K562 (cell line): Measurements from ENCODE around the gene GSS. TPM values are rescaled to one million over a fixed set of nuclear protein-coding genes. Genes with fewer than 3 reads are reported as not detected.

Experiments
- BMI1 ChIP-seq: fragments of 150-350 bp; IDR thresholded peaks from 2 replicates; pipeline ENCODE4 v1.6.1; 2014; ENCODE audit warnings: low read length
- EP300 ChIP-seq: IDR thresholded peaks from 2 replicates; pipeline ENCODE4 v1.6.1; 2012; ENCODE audit warnings: low read length, improper control_type of control experiment
- GABPB1 ChIP-seq: sonication (generic); formaldehyde crosslinking; IDR thresholded peaks from 2 replicates; pipeline ENCODE4 v1.8.0; 2022; ENCODE audit warnings: mild to moderate bottlenecking, missing genetic modification reagents
- HDAC1 ChIP-seq, 2 experiments: fragments of 450-650 bp; IDR thresholded peaks; 2 replicates each; pipeline ENCODE4 v1.6.1; 2016 to 2017; ENCODE audit warnings: inconsistent platforms in 1 of 2, mild to moderate bottlenecking in 1 of 2, moderate library complexity in 1 of 2
- MCM3 ChIP-seq: fragments of 450-650 bp; IDR thresholded peaks from 2 replicates; pipeline ENCODE4 v1.6.1; 2016
- NELFE ChIP-seq: IDR thresholded peaks from 2 replicates; pipeline ENCODE4 v1.6.1; 2011; ENCODE audit warnings: mild to moderate bottlenecking; ENCODE audit not compliant: insufficient read depth, insufficient read length
- PHF20 ChIP-seq: fragments of 450-650 bp; IDR thresholded peaks from 2 replicates; pipeline ENCODE4 v1.6.1; 2018; ENCODE audit not compliant: partially characterized antibody
- PTRF ChIP-seq: fragments of 450-650 bp; IDR thresholded peaks from 2 replicates; pipeline ENCODE4 v1.6.1; 2016; ENCODE audit warnings: mild to moderate bottlenecking, missing genetic modification characterization, missing compliant biosample characterization
- RBBP5 ChIP-seq: fragments of 200-600 bp; sonication (generic); IDR thresholded peaks from 2 replicates; pipeline ENCODE4 v1.6.1; 2012; ENCODE audit warnings: borderline replicate concordance, mild to moderate bottlenecking, low read length, control low read depth, inconsistent platforms; ENCODE audit not compliant: insufficient read depth, poor library complexity, severe bottlenecking
- RCOR1 ChIP-seq, 2 experiments: IDR thresholded peaks; 2 replicates each; pipeline ENCODE4 v1.6.1; 2012; ENCODE audit warnings: low read depth in 2 of 2, low read length in 2 of 2, borderline replicate concordance in 1 of 2, improper control_type of control experiment in 1 of 2
- SLC30A9 ChIP-seq: fragments of 250-450 bp; sonication (Bioruptor Pico); IDR thresholded peaks from 2 replicates; pipeline ENCODE4 v1.8.0; 2022; ENCODE audit warnings: mild to moderate bottlenecking, moderate library complexity
- STAT5B ChIP-seq: fragments of 250-450 bp; sonication (Bioruptor Pico); IDR thresholded peaks from 2 replicates; pipeline ENCODE4 v1.8.0; 2021; ENCODE audit warnings: mild to moderate bottlenecking, inconsistent platforms
- YBX1 ChIP-seq: fragments of 450-650 bp; IDR thresholded peaks from 2 replicates; pipeline ENCODE4 v1.7.1; 2016; ENCODE audit warnings: mild to moderate bottlenecking
- ZNF23 ChIP-seq: fragments of 250-450 bp; sonication (Bioruptor Pico); IDR thresholded peaks from 2 replicates; pipeline ENCODE4 v1.4.0; 2020; ENCODE audit warnings: mild to moderate bottlenecking
- ZNF589 ChIP-seq: fragments of 200-800 bp; sonication (Bioruptor generic); IDR thresholded peaks from 2 replicates; pipeline ENCODE4 v1.6.1; 2016; ENCODE audit warnings: low read depth, missing genetic modification characterization, missing compliant biosample characterization
- ZNF644 ChIP-seq: fragments of 200-800 bp; sonication (Bioruptor generic); IDR thresholded peaks from 2 replicates; pipeline ENCODE4 v1.6.1; 2016; ENCODE audit warnings: low read depth, missing genetic modification characterization, missing compliant biosample characterization
- ZNF717 ChIP-seq: fragments of 250-450 bp; sonication (Bioruptor Pico); IDR thresholded peaks from 2 replicates; pipeline ENCODE4 v1.5.0; 2021
- ZNF79 ChIP-seq: fragments of 250-450 bp; sonication (Bioruptor Pico); IDR thresholded peaks from 2 replicates; pipeline ENCODE4 v1.4.0; 2020; ENCODE audit warnings: low read depth, mild to moderate bottlenecking, moderate library complexity
- polyA plus RNA-seq, 8 experiments: library from polyadenylated mRNA; depleted of rRNA in 4 of 8; stranded (reverse) in 5 of 8; unstranded in 3 of 8; fragments of >200 nt; fragmentation: Nextera tagmentation in 2 of 8; fragmentation: Illumina TruSeq in 1 of 8; extraction: Ambion mirVana in 2 of 8; extraction: Trizol in 1 of 8; gene quantifications; 2 replicates each; pipeline versions ENCODE4 v1.2.1 to v1.2.3, GENCODE V29; 2011 to 2014; ENCODE audit warnings: inconsistent platforms in 1 of 8, missing spikeins in 1 of 8
- total RNA-seq, 7 experiments: library from RNA; depleted of rRNA in 6 of 7; stranded (reverse); fragments of >200 nt in 6 of 7; fragmentation: Illumina TruSeq in 2 of 7; extraction: Trizol in 2 of 7; gene quantifications; 2 replicates each; pipeline versions ENCODE4 v1.2.1 to v1.2.3, GENCODE V29; 2011 to 2021; ENCODE audit warnings: low replicate concordance in 1 of 7
- TF ChIP-seq, protein P1 (sequence below): sonication (generic); formaldehyde crosslinking; IDR thresholded peaks from 2 replicates; pipeline ENCODE4 v1.8.0; 2022; ENCODE audit warnings: missing genetic modification reagents, mild to moderate bottlenecking, borderline replicate concordance
- TF ChIP-seq, protein P2 (sequence below): sonication (generic); formaldehyde crosslinking; IDR thresholded peaks from 2 replicates; pipeline ENCODE4 v1.8.0; 2022; ENCODE audit warnings: mild to moderate bottlenecking, missing genetic modification reagents, borderline replicate concordance
- TF ChIP-seq, protein P3 (sequence below): sonication (generic); formaldehyde crosslinking; IDR thresholded peaks from 2 replicates; pipeline ENCODE4 v1.8.0; 2022; ENCODE audit warnings: mild to moderate bottlenecking, missing genetic modification reagents
- TF ChIP-seq, protein P4 (sequence below), 2 experiments: fragments of 450-650 bp; conservative IDR thresholded peaks; 2 replicates each; pipeline ENCODE4 v1.6.1; 2017; ENCODE audit warnings: mild to moderate bottlenecking in 2 of 2, moderate library complexity in 2 of 2

GSS gene
- total and polyA plus RNA-seq, 9 of the 15 experiments (the other 6 are each of a cell fraction or from before 2014, with no cell fraction given) = 18.4 to 165 (median 89.4) TPM

DNA sequence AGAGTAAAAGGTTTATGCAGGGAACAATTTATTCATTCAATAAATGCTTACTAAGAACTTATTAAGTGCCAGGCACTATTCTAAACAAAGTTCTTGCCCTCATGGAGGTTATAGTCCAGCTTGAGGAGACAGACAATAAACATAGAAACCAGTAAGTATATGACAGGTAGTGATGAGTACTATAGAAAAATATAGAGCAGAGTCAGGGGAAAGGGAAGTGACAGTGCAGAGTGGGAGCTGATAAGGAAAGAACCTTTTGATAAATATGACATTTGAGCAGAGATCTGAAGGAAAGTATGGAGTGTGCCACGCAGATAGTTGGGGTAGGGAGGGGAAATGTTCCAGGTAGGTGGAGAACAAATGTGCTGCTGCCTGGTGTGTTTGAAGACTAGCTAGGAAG lies 67.1 kb downstream of the GSS start (continued):
- TF ChIP-seq, protein P1, sequence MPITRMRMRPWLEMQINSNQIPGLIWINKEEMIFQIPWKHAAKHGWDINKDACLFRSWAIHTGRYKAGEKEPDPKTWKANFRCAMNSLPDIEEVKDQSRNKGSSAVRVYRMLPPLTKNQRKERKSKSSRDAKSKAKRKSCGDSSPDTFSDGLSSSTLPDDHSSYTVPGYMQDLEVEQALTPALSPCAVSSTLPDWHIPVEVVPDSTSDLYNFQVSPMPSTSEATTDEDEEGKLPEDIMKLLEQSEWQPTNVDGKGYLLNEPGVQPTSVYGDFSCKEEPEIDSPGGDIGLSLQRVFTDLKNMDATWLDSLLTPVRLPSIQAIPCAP = no peak
- TF ChIP-seq ZNF79 (CRISPR knock-in tag) = no peak
- TF ChIP-seq, protein P2, sequence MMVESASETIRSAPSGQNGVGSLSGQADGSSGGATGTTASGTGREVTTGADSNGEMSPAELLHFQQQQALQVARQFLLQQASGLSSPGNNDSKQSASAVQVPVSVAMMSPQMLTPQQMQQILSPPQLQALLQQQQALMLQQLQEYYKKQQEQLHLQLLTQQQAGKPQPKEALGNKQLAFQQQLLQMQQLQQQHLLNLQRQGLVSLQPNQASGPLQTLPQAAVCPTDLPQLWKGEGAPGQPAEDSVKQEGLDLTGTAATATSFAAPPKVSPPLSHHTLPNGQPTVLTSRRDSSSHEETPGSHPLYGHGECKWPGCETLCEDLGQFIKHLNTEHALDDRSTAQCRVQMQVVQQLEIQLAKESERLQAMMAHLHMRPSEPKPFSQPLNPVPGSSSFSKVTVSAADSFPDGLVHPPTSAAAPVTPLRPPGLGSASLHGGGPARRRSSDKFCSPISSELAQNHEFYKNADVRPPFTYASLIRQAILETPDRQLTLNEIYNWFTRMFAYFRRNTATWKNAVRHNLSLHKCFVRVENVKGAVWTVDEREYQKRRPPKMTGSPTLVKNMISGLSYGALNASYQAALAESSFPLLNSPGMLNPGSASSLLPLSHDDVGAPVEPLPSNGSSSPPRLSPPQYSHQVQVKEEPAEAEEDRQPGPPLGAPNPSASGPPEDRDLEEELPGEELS (CRISPR knock-in tag) = no peak
- peak in 1 of 2 experiments; percentile 78; a peak in 1 of 4 replicates for TF ChIP-seq RCOR1 (IDR thresholded peaks at IDR 0.05; ENCODE audit: borderline replicate concordance in 1 of 2, low read depth in 2 of 2, low read length in 2 of 2)
- TF ChIP-seq GABPB1 (CRISPR knock-in tag) = no peak
- no peak for TF ChIP-seq RBBP5
- TF ChIP-seq ZNF644 = no peak
- TF ChIP-seq ZNF589 = no peak
- no peak for TF ChIP-seq PTRF (tag)
- peak; percentile 84 for TF ChIP-seq EP300
- no peak for TF ChIP-seq STAT5B (CRISPR knock-in tag)
- no peak for TF ChIP-seq ZNF717 (CRISPR knock-in tag)
- TF ChIP-seq ZNF23 (CRISPR knock-in tag) = no peak
- no peak for TF ChIP-seq SLC30A9 (CRISPR knock-in tag)
- no peak for TF ChIP-seq PHF20
- TF ChIP-seq NELFE = no peak
- no peak for TF ChIP-seq MCM3
- TF ChIP-seq HDAC1 (IDR thresholded peaks at IDR 0.05) = peak in 1 of 2 experiments; percentile 77; a peak in 1 of 4 replicates
- no peak for TF ChIP-seq BMI1
- TF ChIP-seq, protein P3, sequence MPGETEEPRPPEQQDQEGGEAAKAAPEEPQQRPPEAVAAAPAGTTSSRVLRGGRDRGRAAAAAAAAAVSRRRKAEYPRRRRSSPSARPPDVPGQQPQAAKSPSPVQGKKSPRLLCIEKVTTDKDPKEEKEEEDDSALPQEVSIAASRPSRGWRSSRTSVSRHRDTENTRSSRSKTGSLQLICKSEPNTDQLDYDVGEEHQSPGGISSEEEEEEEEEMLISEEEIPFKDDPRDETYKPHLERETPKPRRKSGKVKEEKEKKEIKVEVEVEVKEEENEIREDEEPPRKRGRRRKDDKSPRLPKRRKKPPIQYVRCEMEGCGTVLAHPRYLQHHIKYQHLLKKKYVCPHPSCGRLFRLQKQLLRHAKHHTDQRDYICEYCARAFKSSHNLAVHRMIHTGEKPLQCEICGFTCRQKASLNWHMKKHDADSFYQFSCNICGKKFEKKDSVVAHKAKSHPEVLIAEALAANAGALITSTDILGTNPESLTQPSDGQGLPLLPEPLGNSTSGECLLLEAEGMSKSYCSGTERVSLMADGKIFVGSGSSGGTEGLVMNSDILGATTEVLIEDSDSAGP = no peak
- TF ChIP-seq, protein P4, sequence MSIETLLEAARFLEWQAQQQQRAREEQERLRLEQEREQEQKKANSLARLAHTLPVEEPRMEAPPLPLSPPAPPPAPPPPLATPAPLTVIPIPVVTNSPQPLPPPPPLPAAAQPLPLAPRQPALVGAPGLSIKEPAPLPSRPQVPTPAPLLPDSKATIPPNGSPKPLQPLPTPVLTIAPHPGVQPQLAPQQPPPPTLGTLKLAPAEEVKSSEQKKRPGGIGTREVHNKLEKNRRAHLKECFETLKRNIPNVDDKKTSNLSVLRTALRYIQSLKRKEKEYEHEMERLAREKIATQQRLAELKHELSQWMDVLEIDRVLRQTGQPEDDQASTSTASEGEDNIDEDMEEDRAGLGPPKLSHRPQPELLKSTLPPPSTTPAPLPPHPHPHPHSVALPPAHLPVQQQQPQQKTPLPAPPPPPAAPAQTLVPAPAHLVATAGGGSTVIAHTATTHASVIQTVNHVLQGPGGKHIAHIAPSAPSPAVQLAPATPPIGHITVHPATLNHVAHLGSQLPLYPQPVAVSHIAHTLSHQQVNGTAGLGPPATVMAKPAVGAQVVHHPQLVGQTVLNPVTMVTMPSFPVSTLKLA (conservative IDR thresholded peaks at IDR 0.05) = peak in 1 of 2 experiments; percentile 62; a peak in 3 of 4 replicates
- no peak for TF ChIP-seq YBX1
